ENCODE results near the gene NEK1.

Gene NEK1

GRCh38 chr4:169601016-169601771, 11.2 kb downstream of the NEK1 start:
- Histone ChIP-seq H3K4me2 (ENCODE audit: low read depth, low read length, poor library complexity, severe bottlenecking) (no peak overlapping the region), H3K9ac (ENCODE audit: low read depth, low read length, poor library complexity, severe bottlenecking) (no peak overlapping the region), H3K27me3 (ENCODE audit: insufficient read depth, low read length, poor library complexity, severe bottlenecking) (no peaks in the 10 kb centered on the region), H3K9me3 (ENCODE audit: insufficient read depth, low read depth, low read length) (no peaks in the 10 kb centered on the region), H3K4me3 (ENCODE audit: low read length, poor library complexity, severe bottlenecking) (no peak overlapping the region), H3K9me2 (replicated peaks; ENCODE audit: low read depth, low read length) (no peaks in the 10 kb centered on the region), H3F3A (ENCODE audit: low read depth) (no peaks in the 10 kb centered on the region), H3K36me3 (ENCODE audit: insufficient read depth, low read length) (peaks cover 25% of the 10 kb centered on the region), H2AFZ (ENCODE audit: low read length) (no peak overlapping the region), H4K20me1 (ENCODE audit: insufficient read depth, low read length, poor library complexity, severe bottlenecking) (peaks cover 6% of the 10 kb centered on the region), H3K79me2 (ENCODE audit: insufficient read depth, low read length) (peaks cover 11% of the 10 kb centered on the region), H3K4me1 (ENCODE audit: insufficient read depth, low read length, poor library complexity, severe bottlenecking) (peaks cover 25% of the 10 kb centered on the region)
- TF ChIP-seq EZH2phosphoT487 (IDR thresholded peaks at IDR 0.05; ENCODE audit: borderline replicate concordance) (no peak), CTCF (conservative IDR thresholded peaks at IDR 0.05; ENCODE audit: low read length) (no peak)

GRCh38 chr4:169594560-169595195, 17.7 kb downstream of the NEK1 start:
- Histone ChIP-seq H3K79me2 (ENCODE audit: insufficient read depth, low read length) (no peaks in the 10 kb centered on the region), H2AFZ (ENCODE audit: low read length) (no peak overlapping the region), H3K9me2 (replicated peaks; ENCODE audit: low read depth, low read length) (no peaks in the 10 kb centered on the region), H3K9me3 (ENCODE audit: insufficient read depth, low read depth, low read length) (no peaks in the 10 kb centered on the region), H3K36me3 (ENCODE audit: insufficient read depth, low read length) (peaks cover 23% of the 10 kb centered on the region; the same call in 1 of the 2 replicates), H4K20me1 (ENCODE audit: insufficient read depth, low read length, poor library complexity, severe bottlenecking) (no peaks in the 10 kb centered on the region), H3F3A (ENCODE audit: low read depth) (no peaks in the 10 kb centered on the region), H3K4me3 (ENCODE audit: low read length, poor library complexity, severe bottlenecking) (no peak overlapping the region), H3K4me1 (ENCODE audit: insufficient read depth, low read length, poor library complexity, severe bottlenecking) (no peaks in the 10 kb centered on the region), H3K27me3 (ENCODE audit: insufficient read depth, low read length, poor library complexity, severe bottlenecking) (no peaks in the 10 kb centered on the region), H3K4me2 (ENCODE audit: low read depth, low read length, poor library complexity, severe bottlenecking) (no peak overlapping the region), H3K9ac (ENCODE audit: low read depth, low read length, poor library complexity, severe bottlenecking) (no peak overlapping the region)
- TF ChIP-seq EZH2phosphoT487 (IDR thresholded peaks at IDR 0.05; ENCODE audit: borderline replicate concordance): no peak
- TF ChIP-seq CTCF (conservative IDR thresholded peaks at IDR 0.05; ENCODE audit: low read length): no peak

GRCh38 chr4:169593050-169593560, 19.3 kb downstream of the NEK1 start:
- H3K27me3 ChIP-seq (ENCODE audit: insufficient read depth, low read length, poor library complexity, severe bottlenecking): no peaks in the 10 kb centered on the region
- H3K36me3 ChIP-seq (ENCODE audit: insufficient read depth, low read length): peaks cover 26% of the 10 kb centered on the region
- no peak overlapping the region for H2AFZ ChIP-seq (ENCODE audit: low read length)
- no peak overlapping the region for H3K9ac ChIP-seq (ENCODE audit: low read depth, low read length, poor library complexity, severe bottlenecking)
- H3K9me2 ChIP-seq (replicated peaks; ENCODE audit: low read depth, low read length): no peaks in the 10 kb centered on the region
- H3K4me3 ChIP-seq (ENCODE audit: low read length, poor library complexity, severe bottlenecking): no peak overlapping the region
- no peaks in the 10 kb centered on the region for H3K79me2 ChIP-seq (ENCODE audit: insufficient read depth, low read length)
- TF ChIP-seq CTCF (conservative IDR thresholded peaks at IDR 0.05; ENCODE audit: low read length) (no peak), EZH2phosphoT487 (IDR thresholded peaks at IDR 0.05; ENCODE audit: borderline replicate concordance) (no peak)
- H3K4me1 ChIP-seq (ENCODE audit: insufficient read depth, low read length, poor library complexity, severe bottlenecking): no peaks in the 10 kb centered on the region
- H3K4me2 ChIP-seq (ENCODE audit: low read depth, low read length, poor library complexity, severe bottlenecking): no peak overlapping the region
- H4K20me1 ChIP-seq (ENCODE audit: insufficient read depth, low read length, poor library complexity, severe bottlenecking): no peaks in the 10 kb centered on the region
- H3F3A ChIP-seq (ENCODE audit: low read depth): no peaks in the 10 kb centered on the region
- H3K9me3 ChIP-seq (ENCODE audit: insufficient read depth, low read depth, low read length): no peaks in the 10 kb centered on the region

Data from Loucy (cell line).